Neural crest cell (in vitro differentiated cells): ENCODE data around the gene GEMIN2. TPM values are rescaled to one million over a fixed set of nuclear protein-coding genes. Genes with fewer than 3 reads are reported as not detected.
"Not testable (repeated sequence)": the region's sequence is repeated elsewhere in the genome, so short reads cannot be mapped to it uniquely, and the experiment has no call there.

Source experiments
- DNase-seq: peaks from one replicate; pipeline ENCODE4 v3.0.0; 2021; ENCODE audit warnings: low read depth, mixed read lengths, low spot score
- H3K27ac Mint-ChIP-seq: one replicate; pipeline ENCODE4 v1.8.0; 2021; ENCODE audit warnings: mild to moderate bottlenecking, mixed read lengths; ENCODE audit not compliant: unreplicated experiment
- H3K27me3 Mint-ChIP-seq: 2 replicates; pipeline ENCODE4 v1.8.0; 2021; ENCODE audit warnings: low read depth, mild to moderate bottlenecking, mixed read lengths
- H3K36me3 Mint-ChIP-seq: 2 replicates; pipeline ENCODE4 v1.8.0; 2021; ENCODE audit warnings: low read depth, mild to moderate bottlenecking, mixed read lengths
- H3K4me1 Mint-ChIP-seq: 2 replicates; pipeline ENCODE4 v1.8.0; 2021; ENCODE audit warnings: mixed read lengths
- H3K4me3 Mint-ChIP-seq: one replicate; pipeline ENCODE4 v1.8.0; 2021; ENCODE audit warnings: mild to moderate bottlenecking, mixed read lengths
- H3K9me3 Mint-ChIP-seq: 2 replicates; pipeline ENCODE4 v1.8.0; 2021; ENCODE audit warnings: mixed read lengths
- CTCF ChIP-seq: fragments of 200-600 bp; sonication (generic); conservative IDR thresholded peaks from 2 replicates; pipeline ENCODE4 v1.5.0; 2021; ENCODE audit warnings: antibody characterized with exemption, mild to moderate bottlenecking
- total RNA-seq: library from RNA; stranded (reverse); gene quantifications from 2 replicates; pipeline ENCODE4 v1.2.1, GENCODE V29; 2021

Gene GEMIN2
- total RNA-seq, 1 donor from 2014 or later, result 37.9 TPM

- H3K4me3 Mint-ChIP-seq, result peak within 1 kb of the TSS; percentile 96
- DNase-seq, result peak; percentile 80
- H3K4me1 Mint-ChIP-seq, result peaks cover 27% of the 10 kb centered on the region
- peak; percentile 11 for TF ChIP-seq CTCF
- H3K36me3 Mint-ChIP-seq, result no peaks in the 10 kb centered on the region
- H3K27me3 Mint-ChIP-seq, result no peaks in the 10 kb centered on the region
- H3K9me3 Mint-ChIP-seq, result no peaks in the 10 kb centered on the region
- peak within 1 kb of the TSS; percentile 97 for H3K27ac Mint-ChIP-seq
Observed at GRCh38 chr14:39102969-39103957, 10.9 kb upstream of the GEMIN2 start, which contains the start of gene SEC23A. TSS of gene SEC23A (minus strand) at chr14:39103235. CDS start at chr14:39096118, 7,117 bp downstream.

GRCh38 chr14:39104078-39104801 lies 9.9 kb upstream of the GEMIN2 start:
- H3K27me3 Mint-ChIP-seq, H3K9me3 Mint-ChIP-seq, DNase-seq, H3K27ac Mint-ChIP-seq, H3K36me3 Mint-ChIP-seq: not testable (repeated sequence)
- H3K4me3 Mint-ChIP-seq, result peak overlapping the region; percentile 96
- H3K4me1 Mint-ChIP-seq, result peaks cover 27% of the 10 kb centered on the region

- no peaks in the 10 kb centered on the region for H3K36me3 Mint-ChIP-seq
Observed at GRCh38 chr14:39107591-39107996, 6.5 kb upstream of the GEMIN2 start.

GRCh38 chr14:39108791-39109190 lies 5.3 kb upstream of the GEMIN2 start:
- peaks cover 8% of the 10 kb centered on the region for H3K4me1 Mint-ChIP-seq
- H3K36me3 Mint-ChIP-seq, result no peaks in the 10 kb centered on the region
- no peak for TF ChIP-seq CTCF
- no peak overlapping the region for H3K4me3 Mint-ChIP-seq
- H3K9me3 Mint-ChIP-seq, result no peaks in the 10 kb centered on the region
- H3K27me3 Mint-ChIP-seq, result no peaks in the 10 kb centered on the region
- H3K27ac Mint-ChIP-seq, result no peak overlapping the region
- DNase-seq, result no peak

More at GRCh38 chr14:39107591-39107996, 6.5 kb upstream of the GEMIN2 start:
- Mint-ChIP-seq H3K27ac (no peak overlapping the region), H3K4me1 (peaks cover 10% of the 10 kb centered on the region), H3K9me3 (no peaks in the 10 kb centered on the region), H3K4me3 (peak overlapping the region; percentile 77), H3K27me3 (no peaks in the 10 kb centered on the region)
- DNase-seq, result no peak
- peak; percentile 67 for TF ChIP-seq CTCF

- H3K4me1 Mint-ChIP-seq, result peaks cover 17% of the 10 kb centered on the region
- no peak for TF ChIP-seq CTCF
- H3K27me3 Mint-ChIP-seq, result no peaks in the 10 kb centered on the region
- no peak for DNase-seq
- H3K9me3 Mint-ChIP-seq, result no peaks in the 10 kb centered on the region
- no peak overlapping the region for H3K4me3 Mint-ChIP-seq
- no peaks in the 10 kb centered on the region for H3K36me3 Mint-ChIP-seq
- H3K27ac Mint-ChIP-seq, result no peak overlapping the region
Observed at GRCh38 chr14:39109893-39110715, 4.0 kb upstream of the GEMIN2 start.
